ENCODE measurements around the gene KIF4A.
"Not testable (repeated sequence)": the region's sequence is repeated elsewhere in the genome, so short reads cannot be mapped to it uniquely, and the experiment has no call there.

GRCh38 chrX:70274029-70274428 lies 15.9 kb upstream of the KIF4A start:
- not testable (repeated sequence) for TF ChIP-seq CTCF, EP300, POLR2A (IDR thresholded peaks at IDR 0.05)

Measured in tibial nerve (tissue), 4 donors.